ENCODE data around the gene ETV7.

DNA sequence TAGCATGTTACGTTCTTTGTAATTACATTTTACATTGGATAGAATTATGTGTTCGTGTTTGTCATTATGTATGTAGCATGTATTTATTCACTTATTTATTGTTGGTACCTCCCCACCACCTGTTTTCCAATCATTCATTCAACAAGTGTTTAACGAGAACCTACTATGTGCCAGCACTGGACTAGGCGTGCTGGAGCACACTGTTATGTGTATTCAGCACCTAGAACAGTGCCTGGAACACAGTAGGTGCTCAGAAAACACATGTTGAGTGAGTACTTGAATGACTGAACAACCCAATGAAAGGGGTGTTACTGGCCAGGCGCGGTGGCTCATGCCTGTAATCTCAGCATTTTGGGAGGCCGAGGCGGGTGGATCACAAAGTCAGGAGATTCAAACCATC is 11.3 kb downstream of the ETV7 start:
- TF ChIP-seq CTCF (IDR thresholded peaks at IDR 0.05; ENCODE audit: insufficient read depth, low read length, poor library complexity, severe bottlenecking) (no peak), EZH2phosphoT487 (conservative IDR thresholded peaks at IDR 0.05; ENCODE audit: low read length) (no peak)

All from SU-DHL-6 (cell line).